ELR (cell line): Measurements from ENCODE around the gene MEGF10.

Source experiments
- DNase-seq: peaks from one replicate; pipeline ENCODE4 v3.0.0-alpha.2; 2015; ENCODE audit warnings: low read depth

The MEGF10 gene

DNA sequence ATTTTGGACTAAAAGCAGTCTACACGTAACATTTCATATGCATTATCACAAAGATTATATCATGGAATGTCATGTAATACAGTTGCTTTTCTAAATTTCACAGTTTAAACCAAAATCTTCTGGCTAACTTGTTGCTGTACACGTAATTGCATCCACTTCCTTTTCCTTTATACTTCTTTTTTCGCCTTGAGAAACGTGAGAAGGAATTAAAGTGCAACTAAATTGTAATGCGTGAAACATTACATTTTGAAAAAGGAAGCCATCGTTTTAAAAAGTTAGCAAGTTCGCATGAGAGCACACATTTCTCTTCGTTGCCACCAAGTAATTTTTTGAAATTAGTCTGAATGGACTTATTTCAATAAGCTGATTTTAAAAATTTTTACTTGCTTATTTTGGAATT lies 80.0 kb downstream of the MEGF10 start:
- no peak for DNase-seq

DNA sequence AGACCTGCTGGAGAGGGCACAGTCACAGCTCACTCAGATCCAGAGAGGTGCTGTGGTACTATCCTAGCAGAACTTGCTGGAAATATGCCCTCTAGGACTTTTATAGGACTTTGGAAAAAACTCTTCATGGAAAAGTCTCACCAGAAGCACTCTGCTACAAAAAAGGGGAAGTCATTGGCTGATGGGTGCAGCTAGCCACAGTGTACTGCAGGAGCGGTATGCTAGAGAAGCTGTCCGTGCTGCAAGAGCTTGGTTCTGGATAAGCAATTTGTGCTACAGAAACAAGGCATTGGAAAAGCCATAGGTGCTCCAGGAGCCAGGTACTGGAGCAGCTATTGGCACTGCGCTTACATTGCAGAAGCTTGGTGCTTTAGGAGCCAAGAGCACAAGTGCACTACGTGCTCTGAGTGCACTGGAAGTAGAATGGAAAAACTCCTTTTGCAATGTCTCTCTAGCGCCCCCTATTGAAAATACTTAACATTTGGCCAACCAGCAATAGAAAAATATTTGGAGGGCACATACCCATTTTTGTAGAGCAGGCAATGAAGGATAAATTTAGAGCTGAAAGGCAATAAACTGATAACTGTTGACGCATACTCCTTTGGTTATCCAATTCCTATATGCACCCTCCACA lies 83.4 kb downstream of the MEGF10 start:
- DNase-seq, result no peak

DNA sequence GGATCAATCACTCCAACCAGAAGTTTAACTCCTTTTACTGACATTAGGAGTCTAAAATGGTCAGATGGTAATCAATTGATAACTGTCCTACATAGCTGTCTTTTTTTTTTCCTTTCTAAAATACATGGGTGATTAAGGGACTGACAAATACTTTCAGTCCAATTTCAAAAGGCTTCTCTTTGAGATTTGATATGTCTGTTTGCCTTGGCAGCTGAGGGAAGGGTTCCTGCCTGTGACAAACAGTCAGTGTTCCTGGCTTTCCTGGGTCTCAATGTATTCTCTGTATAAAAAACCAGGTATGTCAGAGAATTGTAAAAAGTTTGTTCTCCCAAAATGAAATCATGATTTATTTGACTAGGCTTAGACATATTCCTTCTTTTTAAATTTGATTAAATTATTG lies 84.5 kb downstream of the MEGF10 start:
- DNase-seq, result no peak

DNA sequence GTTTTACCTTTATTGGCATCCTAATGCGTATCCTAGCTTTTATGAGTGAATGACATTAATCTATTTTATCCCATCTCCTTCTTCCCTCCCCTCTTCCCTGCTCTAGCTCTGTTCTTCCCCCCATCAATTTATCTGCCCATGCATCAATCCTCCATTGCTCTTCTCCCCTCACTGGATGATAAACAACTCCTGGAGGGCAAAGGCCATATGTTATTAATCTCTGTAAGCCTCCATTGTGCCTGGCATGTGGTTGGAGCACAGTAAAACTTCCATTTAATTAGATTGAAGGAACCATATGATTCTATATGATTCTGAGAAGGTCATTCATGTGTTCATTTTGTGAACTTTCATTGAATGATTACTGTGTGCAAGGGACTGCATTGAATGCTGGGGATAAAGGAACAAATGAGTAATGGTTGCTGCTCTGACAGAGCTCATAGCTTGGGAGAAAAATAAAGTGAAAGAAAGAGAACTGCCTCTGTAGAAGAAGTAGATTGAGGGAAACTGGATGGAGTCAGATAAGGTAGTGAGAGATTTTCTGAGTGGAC lies 85.0 kb downstream of the MEGF10 start:
- DNase-seq, result no peak

DNA sequence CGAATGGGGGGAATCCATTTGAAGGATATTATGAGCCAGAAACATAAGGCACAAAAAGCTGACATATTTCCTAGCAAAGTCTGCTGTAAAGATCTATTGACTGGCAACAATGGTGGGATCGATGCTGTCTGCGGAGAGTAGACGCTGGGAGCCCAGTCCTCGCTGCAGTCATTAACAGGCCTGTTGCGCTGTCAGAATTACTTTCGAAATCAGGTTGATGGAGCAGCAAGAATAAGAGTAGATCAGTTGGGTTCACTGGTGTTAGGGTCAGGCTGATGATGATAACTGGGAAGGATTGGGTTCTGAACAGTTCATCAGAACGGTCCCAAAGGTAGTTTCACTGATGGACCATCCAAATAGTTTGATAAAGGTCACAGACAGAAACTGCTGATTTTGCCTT lies 87.1 kb downstream of the MEGF10 start:
- no peak for DNase-seq

DNA sequence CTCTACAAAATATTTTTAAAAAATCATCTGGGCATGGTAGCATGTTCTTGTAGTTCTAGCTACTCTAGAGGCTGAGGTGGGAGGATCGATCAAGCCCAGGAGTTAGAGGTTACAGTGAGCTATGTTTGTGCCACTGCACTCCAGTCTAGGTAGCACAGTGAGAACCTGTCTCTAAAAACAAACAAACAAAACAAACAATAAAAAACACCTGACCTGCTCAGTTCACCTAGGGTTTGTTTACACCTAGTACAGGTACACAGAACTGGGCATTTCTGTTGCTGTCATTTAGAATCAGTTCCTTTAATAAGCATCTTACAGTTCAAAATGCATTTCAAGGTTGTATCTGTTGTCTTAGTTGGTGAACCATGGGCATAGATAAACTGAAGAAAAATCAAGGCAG lies 95.3 kb downstream of the MEGF10 start:
- DNase-seq, result no peak

DNA sequence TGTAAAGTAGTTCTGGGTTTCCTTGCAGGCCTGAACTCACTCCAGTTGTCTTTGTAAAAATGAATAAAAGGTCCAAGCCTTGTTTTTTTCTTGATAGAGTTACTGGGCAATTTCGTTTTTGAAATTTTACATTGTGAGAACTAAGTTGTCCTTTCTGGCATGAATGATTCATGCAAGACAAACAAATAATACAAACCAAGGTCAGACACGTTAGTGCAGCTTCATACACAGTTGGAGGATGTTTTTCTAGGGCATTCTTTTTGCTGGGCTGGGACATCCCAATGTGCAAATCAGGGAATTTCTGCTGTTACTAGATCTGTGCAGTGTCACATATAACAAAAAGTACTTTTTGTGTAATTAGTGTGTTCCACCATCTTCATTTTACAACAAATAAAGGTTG lies 96.0 kb downstream of the MEGF10 start:
- peak; percentile 46 for DNase-seq

DNA sequence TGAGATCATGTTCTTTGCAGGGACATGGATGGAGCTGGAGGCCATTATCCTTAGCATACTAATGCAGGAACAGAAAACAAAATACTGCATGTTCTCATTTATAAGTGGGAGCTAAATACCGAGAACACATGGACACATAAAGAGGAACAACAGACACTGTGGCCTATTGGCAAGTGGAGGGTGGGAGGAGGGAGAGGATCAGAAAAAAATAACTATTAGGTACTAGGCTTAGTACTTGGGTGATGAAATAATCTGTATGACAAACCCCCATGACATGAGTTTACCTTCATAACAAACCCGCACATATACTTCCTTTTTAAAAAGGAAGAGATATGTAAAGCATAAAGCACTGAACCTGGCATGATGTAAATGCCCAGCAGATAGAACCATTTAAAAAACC lies 99.0 kb downstream of the MEGF10 start:
- DNase-seq, result no peak

DNA sequence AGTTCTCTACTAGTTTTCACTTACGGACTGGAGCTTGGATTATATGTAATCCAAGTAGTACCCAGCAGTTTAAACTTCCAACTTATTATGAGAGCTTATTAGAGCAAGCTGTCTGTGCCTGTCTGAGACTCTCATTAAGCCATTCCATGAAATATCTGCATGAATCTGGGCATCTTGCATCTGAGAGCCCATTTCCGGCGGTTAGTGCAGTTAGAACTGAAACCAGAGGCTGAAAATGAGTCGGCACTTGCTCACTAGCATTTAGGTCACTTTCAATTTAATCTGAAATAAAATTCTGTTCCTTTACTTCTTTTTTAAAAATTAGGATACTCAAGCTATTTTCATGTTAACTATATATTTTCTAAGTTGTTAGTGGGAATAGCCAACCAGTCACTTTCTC lies 102.2 kb downstream of the MEGF10 start:
- peak; percentile 30 for DNase-seq

DNA sequence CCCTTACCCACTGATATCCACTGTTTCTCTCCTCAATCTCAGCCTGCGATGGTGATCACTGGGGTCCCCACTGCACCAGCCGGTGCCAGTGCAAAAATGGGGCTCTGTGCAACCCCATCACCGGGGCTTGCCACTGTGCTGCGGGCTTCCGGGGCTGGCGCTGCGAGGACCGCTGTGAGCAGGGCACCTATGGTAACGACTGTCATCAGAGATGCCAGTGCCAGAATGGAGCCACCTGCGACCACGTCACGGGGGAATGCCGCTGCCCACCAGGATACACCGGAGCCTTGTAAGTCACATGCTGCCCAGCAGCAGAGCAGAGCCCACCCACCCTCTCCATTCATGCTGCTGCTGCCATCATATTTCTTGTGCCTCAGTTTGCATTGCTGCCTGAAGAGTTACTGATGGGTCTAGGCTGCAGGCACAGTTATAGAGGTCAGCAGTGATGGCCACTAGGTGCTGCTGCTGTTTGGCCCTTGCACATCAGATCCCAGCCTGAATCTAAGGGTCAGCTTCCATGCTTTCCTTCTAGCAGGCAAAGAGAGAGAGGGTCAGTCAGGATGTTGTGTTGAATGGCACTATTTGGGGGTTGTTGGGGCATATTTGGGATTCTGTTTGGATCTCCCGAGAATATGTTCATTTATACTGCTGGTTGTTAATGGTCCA lies 106.0 kb downstream of the MEGF10 start:
- DNase-seq, result no peak

DNA sequence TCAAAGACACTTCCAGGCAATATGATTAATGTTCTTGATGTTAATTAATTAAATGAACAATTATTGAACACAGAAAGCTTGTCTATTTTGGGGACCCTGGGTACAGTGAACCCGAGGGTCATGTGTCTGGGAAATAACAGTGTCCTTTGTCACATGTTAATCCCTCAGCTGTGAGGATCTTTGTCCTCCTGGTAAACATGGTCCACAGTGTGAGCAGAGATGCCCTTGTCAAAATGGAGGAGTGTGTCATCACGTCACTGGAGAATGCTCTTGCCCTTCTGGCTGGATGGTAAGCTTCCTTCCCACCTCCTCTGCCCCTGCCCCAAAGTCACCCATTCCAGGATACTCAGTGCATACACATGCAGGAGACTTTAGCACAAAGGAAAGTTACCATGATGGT lies 107.9 kb downstream of the MEGF10 start:
- no peak for DNase-seq

DNA sequence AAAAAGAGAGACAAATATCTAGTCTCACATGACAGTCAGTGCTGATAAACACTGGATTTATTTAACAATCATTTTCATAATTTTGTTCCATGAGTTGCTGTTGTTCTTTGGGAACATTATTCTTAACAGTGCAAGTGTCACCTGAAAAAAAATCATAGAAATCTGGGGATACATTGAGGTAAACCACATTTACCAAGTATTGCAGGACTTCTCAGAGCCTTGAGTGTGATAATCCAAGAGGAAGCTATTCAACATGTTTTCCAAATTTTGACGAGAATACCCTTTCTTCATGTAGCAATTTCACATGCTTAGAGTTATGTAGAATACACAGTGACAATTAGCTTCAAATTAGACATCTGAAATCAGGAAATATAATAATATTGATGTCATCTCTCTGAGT lies 108.5 kb downstream of the MEGF10 start:
- DNase-seq, result no peak

DNA sequence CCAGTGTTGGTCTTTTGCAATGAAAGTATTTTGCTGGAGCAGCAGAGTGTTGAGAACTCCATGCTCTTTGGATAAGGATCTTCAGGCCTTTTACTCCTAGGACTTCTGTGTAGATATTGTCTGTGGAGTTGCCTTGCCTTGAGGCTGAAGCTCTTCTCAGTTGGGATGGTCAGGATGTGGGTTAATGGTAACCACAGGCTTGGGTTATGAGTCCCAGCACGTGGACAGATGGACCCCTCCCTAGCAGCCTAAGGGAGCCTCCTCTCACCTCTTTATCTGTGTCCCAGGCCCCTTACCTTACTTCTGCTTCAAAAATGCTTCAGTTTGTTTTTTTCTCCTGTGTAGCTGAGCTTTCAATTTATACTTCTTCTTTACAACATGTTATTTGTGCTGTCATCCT lies 109.9 kb downstream of the MEGF10 start:
- no peak for DNase-seq

DNA sequence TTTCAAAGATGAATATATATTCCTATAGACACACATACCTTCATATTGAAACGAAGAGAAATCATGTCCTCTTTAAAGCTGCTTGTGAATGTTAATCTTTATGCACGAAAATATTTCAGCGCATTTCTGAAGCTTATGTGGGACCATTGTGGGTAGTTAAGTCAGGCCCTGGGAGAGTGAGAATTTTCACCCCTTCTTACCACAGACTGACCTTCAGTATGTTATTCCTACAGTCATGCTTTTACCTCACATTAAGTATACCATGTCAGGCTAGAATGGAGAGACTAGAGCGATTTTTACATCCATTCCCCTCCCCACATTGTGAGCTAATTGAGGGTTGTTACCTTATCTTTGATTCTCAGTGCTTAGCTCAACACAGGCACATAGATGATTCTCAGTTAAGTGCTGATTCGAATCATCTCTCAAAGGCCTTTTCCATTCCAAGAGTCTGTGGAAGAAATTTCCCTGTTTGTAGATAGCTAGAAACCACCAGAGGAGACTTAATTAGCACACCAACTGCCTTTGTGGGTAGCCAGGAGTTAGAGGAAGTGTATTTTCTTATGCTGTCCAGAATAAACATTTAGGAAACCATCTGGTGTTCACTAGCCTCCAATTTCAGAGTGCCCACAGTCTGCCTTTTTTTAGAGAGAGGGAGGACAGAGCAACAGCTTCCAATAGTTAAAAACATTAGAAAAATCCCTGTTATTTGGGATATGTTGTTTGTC lies 110.5 kb downstream of the MEGF10 start:
- DNase-seq, result no peak

DNA sequence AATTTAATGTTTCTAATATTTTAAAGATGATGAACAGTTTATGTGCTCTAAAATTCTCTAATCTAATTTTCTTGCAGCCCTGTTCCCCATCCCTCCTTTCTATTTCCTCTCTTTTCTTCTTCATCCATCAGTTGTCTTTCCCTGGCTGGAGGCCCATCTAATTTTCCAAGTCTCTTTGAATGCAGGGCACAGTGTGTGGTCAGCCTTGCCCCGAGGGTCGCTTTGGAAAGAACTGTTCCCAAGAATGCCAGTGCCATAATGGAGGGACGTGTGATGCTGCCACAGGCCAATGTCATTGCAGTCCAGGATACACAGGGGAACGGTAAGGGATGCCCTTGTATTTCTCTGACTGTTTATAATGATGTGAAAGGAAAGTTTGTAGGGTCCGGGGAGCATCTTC lies 111.8 kb downstream of the MEGF10 start:
- DNase-seq, result no peak

DNA sequence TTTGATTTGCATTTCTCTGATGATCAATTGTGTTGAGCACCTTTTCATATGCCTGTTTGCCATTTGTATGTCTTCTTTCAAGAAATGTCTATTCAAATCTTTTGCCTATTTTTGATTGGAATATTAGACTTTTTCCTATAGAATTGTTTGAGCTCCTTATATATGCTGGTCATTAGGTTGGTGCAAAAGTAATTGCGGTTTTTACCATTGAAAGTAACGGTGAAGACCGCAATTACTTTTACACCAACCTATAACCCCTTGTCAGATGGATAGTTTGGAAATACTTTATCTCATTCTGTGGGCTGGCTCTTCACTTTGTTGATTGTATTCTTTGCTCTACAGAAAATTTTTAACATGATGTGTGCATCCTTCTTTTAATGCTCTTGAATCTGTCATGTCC lies 113.6 kb downstream of the MEGF10 start:
- no peak for DNase-seq

DNA sequence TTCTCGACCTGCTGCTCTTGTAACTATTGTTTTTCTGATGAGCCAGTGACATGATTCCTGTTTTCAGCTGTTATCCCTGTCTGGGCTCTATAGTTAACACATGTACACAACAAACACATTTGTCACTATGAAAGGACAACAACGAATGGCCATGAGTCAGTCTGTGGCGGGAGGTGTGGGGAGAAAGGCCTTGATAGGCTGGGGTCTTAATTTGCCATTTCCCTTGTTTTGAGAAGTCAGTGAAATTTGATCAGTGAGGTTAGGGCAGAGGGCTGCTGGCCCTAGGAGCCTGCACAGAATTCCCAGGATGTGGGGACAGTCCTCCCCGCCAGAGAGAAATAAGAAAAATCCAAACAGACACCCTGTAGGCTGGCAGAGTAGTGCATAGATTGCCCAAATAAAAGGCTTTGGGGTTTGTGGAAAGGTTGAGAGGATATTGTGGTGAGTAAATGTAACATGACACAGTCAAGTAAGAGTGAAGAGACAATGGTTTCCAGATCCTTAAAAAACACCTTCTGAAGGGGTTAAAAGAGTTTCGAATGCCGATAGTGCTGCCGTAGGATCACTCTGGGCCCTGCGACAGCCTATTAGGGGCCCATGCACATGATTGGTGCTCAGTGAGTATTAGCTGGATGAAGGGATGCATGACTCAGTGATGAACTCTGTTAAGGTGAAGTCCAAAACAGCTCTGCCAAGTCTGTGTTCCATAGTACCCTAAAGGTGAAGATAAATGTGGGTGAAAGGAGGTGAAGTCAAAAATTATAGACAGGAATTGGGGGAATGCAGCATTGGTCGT lies 115.9 kb downstream of the MEGF10 start:
- DNase-seq, result no peak

DNA sequence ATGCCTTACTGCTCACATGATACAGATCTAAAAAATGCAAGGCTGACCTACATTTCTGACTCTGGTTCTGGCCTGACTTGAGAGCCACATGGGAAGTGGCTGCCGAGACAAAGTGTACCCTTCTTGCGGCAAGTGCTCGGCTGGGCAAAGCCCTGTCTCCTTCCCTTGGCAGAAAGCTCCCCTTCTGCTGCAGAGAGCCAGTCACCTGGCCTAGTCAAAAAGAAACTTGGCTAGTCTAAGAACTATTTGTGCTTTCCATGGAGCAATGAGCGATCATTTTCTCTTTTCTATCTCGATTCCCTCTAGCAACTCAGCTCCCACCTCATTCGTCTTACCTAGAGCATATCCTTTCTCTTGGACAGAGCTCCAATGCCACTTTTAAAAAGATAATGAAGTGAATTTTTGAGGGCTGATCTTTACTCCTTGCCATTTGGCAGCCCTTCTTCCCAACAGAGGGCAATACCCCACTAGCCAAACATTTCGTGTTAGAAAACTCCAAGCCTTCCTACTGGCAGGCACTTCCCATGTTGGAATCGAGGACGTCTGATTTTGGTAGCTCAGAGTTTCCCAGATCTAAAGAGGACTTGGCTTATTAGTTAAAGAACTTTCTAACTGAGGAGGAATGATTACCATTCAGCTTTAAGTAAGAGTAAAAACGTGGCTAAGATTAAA lies 118.8 kb downstream of the MEGF10 start:
- no peak for DNase-seq

DNA sequence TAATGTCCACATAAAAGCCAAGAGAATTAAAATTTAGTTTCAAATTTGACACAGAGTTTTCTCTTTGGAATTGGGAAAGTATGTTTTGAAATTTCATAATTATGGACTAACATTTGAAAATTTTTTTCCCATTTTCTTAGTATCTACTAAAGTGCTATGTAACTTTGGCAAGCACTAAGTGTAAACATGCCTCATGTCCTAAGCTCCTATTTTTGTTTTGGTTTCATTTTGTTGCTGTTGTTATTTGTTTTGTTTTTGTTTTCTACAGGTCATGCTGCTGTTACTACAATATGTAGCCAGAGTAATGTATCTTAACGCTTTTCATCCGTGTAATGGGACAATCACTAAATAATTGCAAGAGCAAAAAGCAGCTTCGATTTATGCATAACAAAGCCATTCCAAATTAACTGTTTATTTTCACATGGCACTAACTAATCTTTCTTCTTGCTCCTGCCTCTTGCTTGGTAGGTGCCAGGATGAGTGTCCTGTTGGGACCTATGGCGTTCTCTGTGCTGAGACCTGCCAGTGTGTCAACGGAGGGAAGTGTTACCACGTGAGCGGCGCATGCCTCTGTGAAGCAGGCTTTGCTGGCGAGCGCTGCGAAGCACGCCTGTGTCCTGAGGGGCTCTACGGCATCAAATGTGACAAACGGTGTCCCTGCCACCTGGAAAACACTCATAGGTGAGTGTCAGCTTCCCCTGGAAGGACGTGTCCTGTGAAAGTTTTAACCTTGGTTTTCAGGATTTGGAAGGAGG lies 119.5 kb downstream of the MEGF10 start:
- DNase-seq, result no peak

DNA sequence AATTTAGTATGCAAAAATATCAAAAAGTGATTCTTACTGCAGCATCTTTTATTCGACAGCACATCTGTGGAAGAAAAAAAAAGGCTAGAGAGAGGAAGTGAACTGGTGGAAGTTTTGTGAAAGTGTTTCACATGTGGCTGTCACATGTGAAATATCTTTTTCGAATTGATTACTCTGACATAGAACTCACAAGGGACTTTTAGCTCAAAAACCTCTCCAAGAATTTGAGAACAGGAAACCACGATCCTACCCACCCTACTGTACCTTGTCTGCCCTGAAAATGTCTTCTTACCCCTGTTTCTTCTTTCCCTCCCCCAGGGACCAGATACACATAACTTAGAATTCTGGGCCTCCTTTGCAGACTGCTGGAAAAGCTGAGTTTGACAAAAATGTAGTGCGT lies 120.4 kb downstream of the MEGF10 start:
- no peak for DNase-seq

DNA sequence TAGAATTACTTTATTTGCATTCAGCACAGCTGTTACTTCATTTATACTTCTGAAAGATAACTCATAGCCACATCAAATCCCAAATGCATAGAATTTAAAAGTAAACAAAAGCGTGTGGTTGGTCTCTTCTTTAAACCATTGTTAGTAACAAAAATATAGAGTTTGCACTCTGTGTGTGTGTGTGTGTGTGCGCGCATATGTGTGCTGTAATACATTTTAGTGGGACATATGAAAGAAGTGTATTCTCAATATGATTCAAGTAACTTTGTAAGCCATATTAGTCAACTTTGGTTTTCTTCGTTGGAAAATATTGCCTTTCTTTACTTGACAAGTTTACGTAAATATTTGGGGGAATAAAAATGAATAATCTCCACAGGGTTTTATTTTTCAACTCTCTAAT lies 120.8 kb downstream of the MEGF10 start:
- DNase-seq, result no peak
